Measurements from ENCODE around the gene MAP2K4.
"Not testable (repeated sequence)": the region's sequence is repeated elsewhere in the genome, so short reads cannot be mapped to it uniquely, and the experiment has no call there.

MAP2K4 gene

DNA sequence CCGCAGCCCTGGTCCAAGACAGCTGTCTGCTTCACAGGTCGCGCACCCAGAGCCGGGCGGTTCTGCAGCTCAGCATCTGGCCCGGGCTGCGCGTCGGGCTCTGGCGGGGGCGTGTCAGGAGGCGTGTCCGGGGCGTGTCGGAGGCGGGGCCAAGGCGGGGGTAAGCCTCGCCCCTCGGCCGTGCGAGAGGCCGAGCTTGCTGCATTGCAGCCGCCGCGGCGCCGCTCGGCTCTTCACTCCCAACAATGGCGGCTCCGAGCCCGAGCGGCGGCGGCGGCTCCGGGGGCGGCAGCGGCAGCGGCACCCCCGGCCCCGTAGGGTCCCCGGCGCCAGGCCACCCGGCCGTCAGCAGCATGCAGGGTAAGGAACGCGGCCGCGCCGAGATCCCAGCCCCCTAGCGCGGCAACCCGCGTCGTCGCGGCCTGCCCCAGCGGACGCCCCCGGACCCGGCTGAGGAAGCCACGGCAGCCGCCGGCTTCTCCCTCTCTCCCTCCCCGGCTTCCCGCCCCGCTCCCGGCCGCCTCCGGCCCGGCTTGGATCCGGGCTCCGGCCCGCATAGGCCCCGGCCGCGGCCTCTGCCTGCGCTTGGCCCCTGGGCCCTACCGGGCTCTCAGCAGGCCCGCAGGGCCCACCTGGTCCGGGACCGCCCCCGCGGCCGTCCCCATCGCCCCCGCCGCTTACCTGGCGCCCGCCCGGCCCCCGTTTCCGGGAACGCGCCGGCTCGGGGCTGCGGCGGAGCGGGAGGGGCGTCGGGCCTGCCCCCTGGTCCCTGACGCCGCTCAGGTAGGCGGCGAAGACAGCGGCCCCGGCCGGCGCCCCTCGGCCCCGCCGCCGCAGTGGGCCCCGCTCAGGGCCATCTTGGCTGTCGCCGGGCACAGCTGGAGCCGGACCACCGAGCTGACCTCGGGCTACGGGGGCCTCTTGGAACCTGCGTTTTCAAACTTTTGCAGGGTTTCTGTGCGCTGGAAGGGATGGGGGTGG lies at the start of gene MAP2K4:
Gene MAP2K4, plus strand, starts transcription at position 236 of the 981 bp plus-strand sequence. Its CDS starts 10 bp downstream, at position 246.
- peak; percentile 92 for DNase-seq (ENCODE audit: low read depth)

DNA sequence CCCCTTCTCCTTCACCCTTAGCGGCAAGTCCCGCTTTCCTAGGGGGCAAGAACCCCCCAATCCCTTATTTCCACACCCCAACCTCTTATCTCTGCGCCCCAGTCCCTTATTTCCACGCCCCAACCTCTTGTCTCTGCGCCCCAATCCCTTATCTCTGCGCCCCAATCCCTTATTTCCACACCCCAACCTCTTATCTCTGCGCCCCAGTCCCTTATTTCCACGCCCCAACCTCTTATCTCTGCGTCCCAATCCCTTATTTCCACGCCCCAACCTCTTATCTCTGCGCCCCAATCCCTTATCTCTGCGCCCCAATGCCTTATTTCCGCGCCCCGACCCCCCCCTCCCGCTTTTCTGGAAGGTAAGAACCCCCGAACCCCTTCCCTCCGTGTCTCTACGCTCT lies 47.9 kb upstream of the MAP2K4 start:
- DNase-seq (ENCODE audit: low read depth) = not testable (repeated sequence)

DNA sequence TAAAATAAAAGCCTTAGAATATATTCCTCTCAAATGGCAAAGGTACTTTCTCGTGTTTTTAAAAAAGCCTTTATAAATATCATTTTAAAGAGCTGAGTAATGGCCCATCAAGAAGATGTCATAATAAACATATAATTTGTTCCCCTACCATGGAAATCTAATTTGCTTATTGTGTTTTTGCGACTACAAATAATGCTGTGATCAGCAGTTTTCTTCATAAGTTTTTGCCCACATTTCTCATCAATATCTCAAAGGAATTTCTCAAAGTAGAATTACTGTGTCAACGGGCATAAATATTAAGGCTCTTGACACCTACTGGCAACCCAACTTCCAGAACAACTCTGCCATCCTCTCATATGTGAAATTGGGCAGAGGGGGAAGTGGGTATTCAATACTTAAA lies 40.9 kb upstream of the MAP2K4 start:
- no peak for DNase-seq (ENCODE audit: low read depth)

DNA sequence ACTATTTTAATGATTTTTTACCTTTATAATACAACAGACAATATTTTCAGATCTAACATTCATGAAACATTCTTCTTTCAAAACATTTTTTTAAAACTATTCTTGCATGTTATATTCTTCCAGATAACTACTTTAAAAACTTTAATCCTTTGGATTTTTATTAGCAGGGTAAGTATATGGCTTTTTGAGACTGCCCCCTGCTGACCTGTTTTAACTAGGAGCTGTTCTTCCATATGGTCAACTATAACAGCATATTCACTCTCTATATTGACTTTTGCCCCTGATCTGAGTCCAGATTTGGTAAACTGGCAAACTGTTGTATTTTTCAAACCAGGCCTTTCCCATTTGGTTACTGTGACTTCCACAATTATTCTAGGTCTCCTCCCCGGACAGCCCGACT lies 39.9 kb upstream of the MAP2K4 start:
- DNase-seq (ENCODE audit: low read depth) = no peak

DNA sequence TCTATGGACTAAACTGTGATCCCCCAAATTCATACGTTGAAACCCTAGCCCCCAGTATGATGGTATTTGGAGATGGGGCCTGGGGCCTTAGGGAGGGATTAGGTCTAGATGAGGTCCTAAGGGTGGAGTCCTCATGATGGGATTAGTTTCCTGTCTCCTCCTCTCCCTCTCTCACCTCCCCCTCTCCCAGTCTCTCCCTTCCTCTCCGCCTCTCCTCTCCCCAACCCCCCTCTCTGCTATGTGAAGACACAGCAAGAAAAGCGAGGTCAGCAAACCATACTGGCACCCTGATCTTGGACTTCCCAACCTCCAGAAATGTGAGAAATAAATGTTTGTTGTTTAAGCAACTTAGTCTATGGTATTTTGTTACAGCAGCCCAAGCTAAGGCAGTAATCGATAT lies 38.8 kb upstream of the MAP2K4 start:
- no peak for DNase-seq (ENCODE audit: low read depth)

DNA sequence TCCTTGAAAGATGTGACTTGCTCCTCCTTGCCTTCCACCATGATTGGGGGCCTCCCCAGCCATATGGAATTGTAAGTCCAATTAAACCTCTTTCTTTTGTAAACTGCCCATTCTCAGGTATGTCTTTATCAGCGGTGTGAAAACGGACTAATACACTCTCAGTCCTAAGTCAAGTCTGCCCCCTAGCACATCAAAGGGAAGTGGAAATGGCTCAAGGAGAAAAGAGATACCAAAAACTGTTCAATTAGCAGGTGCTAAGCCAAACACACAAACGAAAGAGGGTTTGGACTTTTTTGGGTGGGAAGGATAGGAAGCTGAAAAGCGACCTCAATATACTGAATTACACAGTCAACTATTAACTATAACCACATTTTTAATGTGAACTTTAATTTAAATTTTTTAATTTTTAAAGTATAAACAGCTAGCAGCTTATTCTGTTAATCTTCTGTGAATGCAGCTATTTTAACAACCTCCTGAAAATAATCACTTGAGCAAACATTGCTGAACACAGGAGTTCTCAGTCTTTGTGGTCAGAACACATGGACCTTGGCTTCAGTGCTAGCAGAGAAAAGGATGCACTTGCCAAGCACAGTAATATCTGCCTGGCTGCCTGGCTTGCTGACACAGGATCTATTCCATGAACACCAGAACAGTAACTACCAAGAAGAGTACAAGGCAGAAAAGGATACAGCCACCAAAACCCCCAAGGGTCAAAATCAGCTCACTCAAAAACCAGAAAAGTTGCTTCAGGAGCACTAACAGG lies 34.3 kb upstream of the MAP2K4 start:
- DNase-seq (ENCODE audit: low read depth) = no peak

DNA sequence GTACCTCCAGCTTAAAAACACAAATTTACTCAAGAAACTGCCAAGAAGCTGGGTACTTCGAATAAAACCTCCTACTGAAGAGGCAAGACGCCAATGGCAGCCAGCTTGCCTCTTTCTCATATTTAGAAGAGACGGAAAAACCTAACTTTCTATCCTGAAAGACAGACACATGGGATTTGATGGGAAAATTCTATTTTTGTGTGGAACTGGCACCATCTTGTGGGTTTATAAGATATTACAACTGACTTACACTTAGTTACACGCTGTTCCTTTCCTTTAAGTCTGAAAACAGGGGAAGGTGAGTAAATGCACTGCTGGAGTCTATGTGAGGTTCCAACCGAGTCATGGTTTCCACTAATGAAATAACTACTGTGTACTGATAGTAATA lies 33.7 kb upstream of the MAP2K4 start:
- no peak for DNase-seq (ENCODE audit: low read depth)

DNA sequence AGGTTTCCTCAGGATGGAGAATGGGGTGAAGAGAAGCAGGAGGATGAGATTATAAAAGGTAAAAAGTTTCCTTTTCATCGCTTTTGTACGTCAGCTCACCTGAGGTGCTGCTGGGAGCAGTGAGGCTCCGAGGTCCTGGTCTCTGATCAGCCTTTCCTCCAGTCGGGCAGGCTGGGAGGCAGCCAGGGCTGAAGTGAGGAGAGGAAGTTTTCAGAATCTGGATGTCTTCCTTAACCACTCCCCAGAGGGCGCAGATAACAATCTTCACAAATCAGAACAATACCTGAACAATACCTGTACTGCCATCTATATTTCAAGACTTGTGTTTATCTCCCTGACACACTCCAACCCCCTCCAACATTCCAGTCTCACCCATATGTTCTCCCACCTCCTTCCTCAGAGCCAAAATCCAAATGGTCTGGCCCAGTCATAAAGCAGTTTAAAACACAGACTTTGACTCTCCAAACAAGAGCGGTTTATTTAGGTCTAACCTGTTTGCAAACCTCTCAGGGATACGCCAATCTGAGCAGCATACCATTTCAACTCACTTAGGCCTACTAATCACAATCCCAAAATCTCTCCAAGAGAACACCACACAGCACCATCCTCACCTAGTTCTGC lies 30.2 kb upstream of the MAP2K4 start:
- DNase-seq (ENCODE audit: low read depth) = no peak

DNA sequence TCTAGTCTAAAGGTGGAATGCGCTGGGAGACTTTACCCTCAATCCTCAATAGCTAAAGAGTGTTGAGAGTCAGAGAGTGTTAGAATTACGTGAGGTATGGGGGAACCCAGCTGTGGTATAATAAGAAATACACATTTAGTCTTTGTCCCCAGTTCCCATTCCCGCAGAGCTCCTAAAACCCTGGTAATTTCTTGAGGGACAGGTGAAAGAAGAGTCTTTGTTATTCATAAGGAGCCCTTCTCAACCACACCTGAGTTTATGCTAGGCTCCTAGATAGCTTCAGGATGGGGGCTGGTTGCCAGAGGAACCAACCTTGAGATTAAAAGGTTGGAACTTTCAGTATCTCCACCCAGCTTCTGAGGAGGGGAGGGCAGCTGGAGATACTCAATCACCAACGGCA lies 29.2 kb upstream of the MAP2K4 start:
- no peak for DNase-seq (ENCODE audit: low read depth)

DNA sequence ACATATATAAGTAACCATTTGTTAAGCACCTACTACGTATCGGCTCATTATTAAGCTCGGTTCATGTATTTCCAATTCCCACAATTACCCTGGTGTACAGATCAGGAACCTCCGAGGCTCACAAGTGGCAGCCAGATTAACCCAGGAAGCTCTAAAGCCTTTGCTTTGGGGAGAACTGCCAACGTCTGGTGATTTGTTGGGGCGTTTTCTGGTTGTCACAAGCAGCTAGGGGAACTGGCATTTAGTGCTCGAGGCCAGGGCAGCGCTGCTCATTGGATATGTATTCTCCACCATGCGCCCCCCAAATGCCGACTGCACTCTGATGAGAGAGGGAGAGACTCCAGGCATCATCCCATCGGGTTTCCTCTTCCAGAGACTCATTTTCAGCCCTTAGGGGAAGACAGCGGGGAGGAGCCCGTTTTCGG lies 23.9 kb upstream of the MAP2K4 start:
- DNase-seq (ENCODE audit: low read depth) = no peak

DNA sequence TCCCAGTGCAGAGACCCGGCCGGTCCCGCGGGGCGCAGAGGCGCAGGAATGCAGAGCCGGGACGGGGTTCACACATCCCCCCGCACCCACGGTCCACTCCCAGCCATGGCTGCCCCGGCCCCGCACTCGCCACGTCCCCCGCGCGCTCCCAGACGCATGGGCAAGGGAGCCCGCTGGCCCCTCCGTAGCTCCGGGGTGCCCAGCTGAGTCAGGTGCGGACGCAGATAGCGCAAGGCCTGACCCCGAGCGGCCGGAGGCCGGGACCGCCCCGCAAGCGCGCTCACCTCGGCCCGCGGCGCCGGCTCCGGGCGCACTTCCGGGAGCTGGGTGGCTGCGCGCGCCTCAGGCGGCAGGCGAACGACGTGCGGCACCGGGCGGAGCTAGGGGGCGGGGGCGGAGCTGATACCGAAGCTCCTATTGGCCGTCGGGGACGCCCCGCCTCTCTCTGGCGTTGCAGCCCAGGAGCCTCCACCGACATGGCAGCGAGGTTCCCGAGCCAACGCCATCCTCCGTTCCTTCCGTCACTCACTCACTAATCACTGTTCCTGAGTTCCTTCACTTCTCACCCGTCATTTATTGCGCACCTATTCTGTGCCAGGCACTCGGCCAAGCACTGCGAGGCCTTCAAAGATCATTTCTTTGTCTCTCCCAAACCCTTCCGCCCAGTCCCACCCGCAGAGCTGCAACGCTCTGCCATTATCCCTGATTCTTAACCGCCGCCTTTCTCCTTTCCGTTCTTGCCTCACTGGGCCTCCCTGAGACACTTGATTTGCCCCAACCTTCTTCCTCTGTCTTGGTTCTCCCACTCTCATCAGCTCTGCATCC lies 23.3 kb upstream of the MAP2K4 start, which contains the start of gene ZNF18:
Gene ZNF18, minus strand, starts transcription at position 329 of the 825 bp plus-strand sequence. CDS start 4,646 bp downstream, outside the sequence.
- peak; percentile 97 for DNase-seq (ENCODE audit: low read depth)

DNA sequence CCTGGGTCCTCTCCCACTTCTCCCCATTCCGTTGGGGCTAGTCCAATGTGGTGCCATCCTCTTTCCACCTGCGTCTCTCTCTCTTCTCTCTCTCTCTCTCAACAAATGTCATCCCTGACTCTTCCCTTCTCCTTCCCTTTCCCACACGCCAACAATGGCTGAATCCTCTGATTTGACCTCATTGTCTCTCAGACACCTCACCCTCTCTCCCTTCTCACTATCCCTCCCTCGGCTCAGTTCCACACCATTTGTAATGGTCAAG lies 22.8 kb upstream of the MAP2K4 start:
- no peak for DNase-seq (ENCODE audit: low read depth)

DNA sequence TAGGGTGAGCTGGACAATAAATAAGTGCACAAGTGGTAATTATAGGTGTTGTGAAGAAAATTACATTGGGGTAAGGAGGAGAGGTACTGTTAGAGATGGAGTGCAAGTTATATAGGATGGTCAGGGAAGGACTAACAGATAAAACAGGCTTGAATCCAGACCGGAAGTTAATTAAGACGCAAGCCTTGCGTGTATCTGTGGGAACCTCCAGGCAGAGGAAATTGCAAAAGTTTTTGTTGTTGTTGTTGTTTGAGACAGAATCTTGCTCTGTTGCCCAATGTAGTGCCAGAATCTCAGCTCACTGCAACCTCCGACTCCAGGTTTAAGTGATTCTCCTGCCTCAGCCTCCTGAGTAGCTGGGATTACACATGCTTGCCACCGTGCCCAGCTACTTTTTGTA lies 21.0 kb upstream of the MAP2K4 start:
- no peak for DNase-seq (ENCODE audit: low read depth)

DNA sequence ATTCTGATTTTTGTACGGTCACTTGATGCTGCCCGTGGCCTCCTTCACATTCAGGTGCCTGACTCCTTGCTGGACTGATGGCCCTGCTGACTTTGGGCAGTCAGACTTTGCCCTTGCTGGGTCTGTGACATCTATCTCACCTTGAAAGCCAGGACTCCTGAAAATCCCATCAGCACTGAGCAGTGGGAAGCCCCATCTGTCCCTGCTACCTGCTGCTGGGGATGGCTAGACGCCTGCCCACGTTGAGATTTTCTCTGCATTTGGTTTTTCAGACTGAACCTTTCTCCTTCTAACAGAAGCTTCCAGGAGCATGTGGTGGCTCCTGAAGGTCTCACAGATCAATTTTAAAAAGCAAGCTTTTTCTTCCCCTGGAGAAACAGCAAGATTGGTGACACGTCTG lies 13.2 kb upstream of the MAP2K4 start:
- DNase-seq (ENCODE audit: low read depth) = no peak

DNA sequence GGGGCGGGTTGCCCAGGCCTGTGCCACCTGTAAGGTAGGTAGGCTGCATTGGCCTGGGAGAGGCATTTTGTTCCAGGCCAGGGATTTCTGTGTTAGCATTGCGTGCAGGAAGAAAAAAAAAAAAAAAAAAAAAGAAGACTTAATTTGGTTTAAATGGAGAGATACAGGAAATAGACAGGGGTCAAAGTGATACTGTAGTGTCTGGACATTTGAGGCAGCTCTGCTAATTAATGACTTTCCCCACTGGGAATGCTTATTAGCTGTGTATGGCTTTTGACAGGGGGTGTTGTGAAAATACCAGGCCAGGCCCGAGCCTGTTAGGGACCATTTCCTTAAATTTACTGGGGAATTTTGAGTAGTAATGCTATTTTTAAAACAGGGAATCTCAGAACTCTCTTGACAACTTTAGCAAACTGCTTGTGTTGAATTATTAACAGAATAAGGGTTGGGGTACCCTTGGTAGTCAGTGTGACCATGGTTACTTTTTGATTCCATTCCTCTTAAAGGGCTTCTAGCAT lies 1.0 kb downstream of the MAP2K4 start:
- DNase-seq (ENCODE audit: low read depth) = no peak

DNA sequence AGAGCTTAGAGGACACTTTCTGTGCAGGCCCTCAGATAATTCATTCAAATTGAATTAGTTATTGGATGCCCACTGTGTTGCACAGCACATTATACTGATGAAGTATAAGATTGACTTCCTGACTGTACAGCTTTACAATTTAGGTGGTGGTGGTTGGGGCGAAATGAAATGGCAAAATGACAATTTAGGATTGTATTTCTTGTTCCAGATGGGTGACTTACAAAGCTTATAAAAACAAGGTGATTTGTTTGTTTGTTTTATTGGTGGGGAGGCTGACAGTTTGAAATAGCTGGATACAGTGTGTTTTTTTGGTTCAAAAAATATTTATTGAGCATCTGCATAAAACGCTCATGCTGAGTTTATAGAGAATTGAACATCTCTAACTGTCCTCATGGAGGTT lies 1.6 kb downstream of the MAP2K4 start:
- no peak for DNase-seq (ENCODE audit: low read depth)

DNA sequence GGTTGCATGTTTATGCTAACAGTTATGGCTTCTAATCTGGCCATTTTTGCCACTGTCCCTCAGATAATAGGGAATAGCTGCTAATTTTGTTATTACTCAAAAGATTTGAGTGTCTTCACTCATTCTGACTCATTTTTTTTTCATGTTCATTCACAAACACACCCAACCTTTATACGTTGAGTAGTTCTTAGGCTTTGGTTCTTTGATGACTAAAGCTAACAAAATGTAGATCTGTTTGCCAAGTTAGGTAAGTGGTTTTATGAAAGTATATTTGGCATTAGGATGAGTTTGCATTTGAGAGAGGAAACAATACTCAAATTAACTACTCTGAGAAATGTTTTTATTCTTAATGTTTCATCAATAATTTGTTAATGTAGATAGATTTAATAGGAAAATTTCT lies 3.6 kb downstream of the MAP2K4 start:
- DNase-seq (ENCODE audit: low read depth) = no peak

DNA sequence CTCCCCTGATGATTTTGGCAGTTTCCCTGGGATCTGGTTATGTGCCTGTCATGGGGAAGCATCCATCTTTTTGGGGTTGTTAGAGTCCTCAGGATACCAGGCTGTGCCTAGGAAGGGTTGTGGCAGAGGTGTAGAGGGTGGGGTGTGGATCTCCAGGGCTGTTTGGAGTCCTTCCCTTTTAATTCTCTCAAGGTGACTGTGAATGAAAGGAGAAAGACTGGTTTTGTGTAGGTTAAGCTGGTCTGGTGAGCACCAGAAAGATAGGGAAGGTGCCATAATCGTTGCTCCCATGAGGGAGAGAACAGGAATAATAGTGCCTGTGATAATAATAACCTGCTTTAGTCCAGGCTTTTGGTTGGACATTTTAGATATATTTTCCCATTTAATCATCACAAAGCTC lies 7.0 kb downstream of the MAP2K4 start:
- no peak for DNase-seq (ENCODE audit: low read depth)

DNA sequence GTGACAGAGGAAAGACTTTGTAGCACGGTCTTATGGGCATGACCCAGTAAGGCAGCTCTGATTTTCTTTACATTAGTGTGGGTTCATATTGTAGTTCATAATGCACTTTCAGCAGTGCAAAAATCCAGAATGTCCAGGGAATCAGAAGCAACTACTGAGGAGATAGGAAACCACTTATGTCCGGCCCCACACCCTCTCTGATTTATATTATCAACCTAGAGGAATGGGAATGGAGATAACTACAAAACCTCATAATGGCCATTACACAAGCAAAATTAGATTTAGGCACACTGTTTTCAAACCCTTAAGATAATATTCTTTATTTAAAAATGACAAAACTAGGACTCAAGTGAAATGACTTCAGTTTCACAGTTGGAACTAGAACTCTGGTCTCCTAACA lies 7.9 kb downstream of the MAP2K4 start:
- no peak for DNase-seq (ENCODE audit: low read depth)

DNA sequence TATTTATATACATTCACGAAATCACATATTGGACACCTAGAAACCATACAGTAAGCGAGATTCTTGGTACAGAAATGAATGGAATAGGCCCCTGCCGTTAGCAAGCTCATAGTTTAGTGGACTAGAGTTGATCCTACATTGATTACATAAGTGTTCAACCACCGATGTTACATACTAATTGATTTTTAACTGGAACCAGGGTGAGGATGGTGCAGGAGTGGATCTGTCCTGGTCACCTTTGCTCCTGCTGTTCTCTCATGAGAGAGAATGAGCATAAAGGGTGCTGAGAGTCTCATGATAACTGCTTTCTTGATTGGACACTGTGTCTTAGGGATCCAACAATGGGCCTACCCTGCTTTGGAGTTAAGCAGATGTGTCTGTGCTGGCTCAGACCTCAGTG lies 13.9 kb downstream of the MAP2K4 start:
- DNase-seq (ENCODE audit: low read depth) = no peak

DNA sequence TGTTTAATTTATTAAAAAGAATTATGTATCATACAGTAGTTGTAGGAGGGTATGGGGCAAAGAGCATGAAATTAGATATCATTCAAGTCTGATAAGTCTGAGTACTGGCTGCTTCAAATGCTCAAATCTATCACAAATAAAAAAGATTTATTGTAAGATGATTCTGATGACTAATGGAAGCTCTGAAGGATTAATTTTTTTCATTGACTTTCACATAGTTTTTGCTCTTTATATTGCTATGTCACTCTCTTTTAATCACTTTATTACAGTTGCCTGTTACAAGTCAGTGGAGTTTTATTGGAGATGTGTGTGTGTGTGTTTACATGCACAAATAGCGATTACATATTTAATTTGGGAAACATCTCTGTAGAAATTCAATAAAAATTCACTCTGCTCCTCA lies 15.0 kb downstream of the MAP2K4 start:
- DNase-seq (ENCODE audit: low read depth) = no peak

DNA sequence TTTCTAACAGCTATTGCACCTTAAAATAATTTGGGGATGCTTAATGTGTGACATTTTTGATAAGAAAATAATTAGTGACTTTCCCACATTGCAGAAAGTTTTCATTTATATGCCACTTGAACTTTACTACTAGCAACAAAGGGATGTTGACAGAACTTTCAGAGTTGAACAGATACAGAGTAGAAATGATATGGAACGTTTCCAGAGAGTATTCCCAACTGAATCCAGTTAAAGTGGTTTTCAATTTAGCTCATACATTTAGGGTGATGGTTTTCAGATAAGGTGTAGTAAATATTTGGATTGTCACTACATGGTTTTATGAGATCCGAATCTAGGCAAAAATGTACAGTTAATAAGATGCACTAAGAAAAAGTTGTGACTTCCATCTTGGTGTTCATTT lies 17.3 kb downstream of the MAP2K4 start:
- no peak for DNase-seq (ENCODE audit: low read depth)
